Measurements from ENCODE around the gene DDR1. TPM values are rescaled to one million over a fixed set of nuclear protein-coding genes. Genes with fewer than 3 reads are reported as not detected.

DDR1 gene
- total and polyA plus RNA-seq, 4 experiments from 2014 or later = 1.4 to 13.1 (median 6.6) TPM

DNA sequence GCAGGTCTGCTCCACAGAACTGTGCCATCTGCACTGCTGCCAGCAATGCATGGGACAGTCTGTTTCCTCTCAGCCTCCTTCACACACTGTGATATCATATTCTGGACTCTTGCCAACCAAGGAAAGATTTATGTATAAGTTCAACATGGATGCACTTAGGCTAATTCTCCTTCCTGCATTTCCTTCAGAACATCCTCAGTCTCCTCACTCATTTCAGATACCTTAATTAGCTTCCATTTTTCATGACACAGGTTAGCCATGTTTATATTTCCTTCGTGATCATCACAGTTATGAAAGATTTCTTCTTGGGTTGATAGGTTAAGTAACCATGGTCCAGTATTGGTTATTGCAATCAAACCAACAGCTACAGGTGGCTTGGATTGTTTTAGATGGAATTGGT is 46.4 kb upstream of the DDR1 start:
- Mint-ChIP-seq H3K4me3 (no peak overlapping the region), H3K27ac (no peak overlapping the region), H3K36me3 (no peaks in the 10 kb centered on the region), H3K4me1 (peaks cover 18 to 30% (median 21%) of the 10 kb centered on the region in 4 donors), H3K27me3 (no peaks in the 10 kb centered on the region), H3K9me3 (peaks cover 0 to 1% (median 0%) of the 10 kb centered on the region in 8 donors)
- no peaks in the 10 kb centered on the region for H3K9me3 ChIP-seq (ENCODE audit: control insufficient read depth in 1 of 2, low read length in 2 of 2)
- H3K4me1 ChIP-seq (ENCODE audit: insufficient read depth, low read length) = peaks cover 30% of the 10 kb centered on the region
- DNase-seq = no peak
- ChIA-PET POLR2A (ENCODE audit: partially characterized antibody) (no interaction called here), CTCF (ENCODE audit: partially characterized antibody) (interaction anchor here (1.0 kb wide), 1 partner anchor 40 kb away, joined by 3 read pairs; no protein-coding TSS in a partner anchor)
- intact Hi-C loops (cut with micrococcal nuclease) = no loop called here
- H3K27ac ChIP-seq (ENCODE audit: low read depth, low read length) = no peak overlapping the region
- no peaks in the 10 kb centered on the region for H3K27me3 ChIP-seq (ENCODE audit: insufficient read depth, low read length)
- no peak overlapping the region for H3K4me3 ChIP-seq (ENCODE audit: low read length in 2 of 2)
- no peaks in the 10 kb centered on the region for H3K36me3 ChIP-seq (ENCODE audit: insufficient read depth, low read length)

DNA sequence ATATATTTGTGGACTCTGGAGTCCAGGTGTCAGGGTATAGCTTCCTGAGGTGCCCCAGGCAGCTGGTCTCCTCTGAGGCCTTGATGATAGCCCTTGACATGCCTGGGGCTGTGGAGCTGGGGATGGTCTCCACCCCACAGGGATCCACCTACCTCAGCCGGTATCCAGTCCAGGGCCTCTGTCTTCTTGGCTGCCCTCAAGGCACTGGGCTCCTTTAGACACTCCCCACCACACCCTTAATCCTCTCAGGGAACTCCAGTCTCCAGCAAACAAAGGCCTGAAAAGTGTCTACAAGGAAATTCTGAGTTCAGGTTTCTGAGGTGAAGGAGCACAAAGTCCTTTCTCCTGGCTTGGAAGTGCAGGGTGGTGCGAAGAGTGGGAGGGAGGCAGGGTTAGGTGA is 44.6 kb upstream of the DDR1 start:
- H3K27me3 ChIP-seq (ENCODE audit: insufficient read depth, low read length) = no peaks in the 10 kb centered on the region
- Mint-ChIP-seq H3K27me3 (peaks cover 2 to 3% of the 10 kb centered on the region in 2 donors), H3K9me3 (peaks cover 0 to 1% (median 0%) of the 10 kb centered on the region in 8 donors), H3K4me1 (peaks cover 13 to 27% (median 20%) of the 10 kb centered on the region in 4 donors), H3K36me3 (no peaks in the 10 kb centered on the region), H3K4me3 (no peak overlapping the region), H3K27ac (peak overlapping the region in 1 of 7 donors; percentile 53)
- DNase-seq = no peak
- no peak overlapping the region for H3K27ac ChIP-seq (ENCODE audit: low read depth, low read length)
- H3K9me3 ChIP-seq (ENCODE audit: control insufficient read depth in 1 of 2, low read length in 2 of 2) = no peaks in the 10 kb centered on the region
- H3K4me1 ChIP-seq (ENCODE audit: insufficient read depth, low read length) = peaks cover 35% of the 10 kb centered on the region
- no peaks in the 10 kb centered on the region for H3K36me3 ChIP-seq (ENCODE audit: insufficient read depth, low read length)
- intact Hi-C loops (cut with micrococcal nuclease) = no loop called here
- ChIA-PET CTCF (ENCODE audit: partially characterized antibody) (interaction anchor here (1.2 to 1.9 kb wide), 2 partner anchors 11 to 240 kb away, joined by 4 to 8 read pairs; no protein-coding TSS in a partner anchor), POLR2A (ENCODE audit: partially characterized antibody) (interaction anchor here (0.7 to 1.3 kb wide), 2 partner anchors 9 to 93 kb away, joined by 4 read pairs; no protein-coding TSS in a partner anchor)
- no peak overlapping the region for H3K4me3 ChIP-seq (ENCODE audit: low read length in 2 of 2)

DNA sequence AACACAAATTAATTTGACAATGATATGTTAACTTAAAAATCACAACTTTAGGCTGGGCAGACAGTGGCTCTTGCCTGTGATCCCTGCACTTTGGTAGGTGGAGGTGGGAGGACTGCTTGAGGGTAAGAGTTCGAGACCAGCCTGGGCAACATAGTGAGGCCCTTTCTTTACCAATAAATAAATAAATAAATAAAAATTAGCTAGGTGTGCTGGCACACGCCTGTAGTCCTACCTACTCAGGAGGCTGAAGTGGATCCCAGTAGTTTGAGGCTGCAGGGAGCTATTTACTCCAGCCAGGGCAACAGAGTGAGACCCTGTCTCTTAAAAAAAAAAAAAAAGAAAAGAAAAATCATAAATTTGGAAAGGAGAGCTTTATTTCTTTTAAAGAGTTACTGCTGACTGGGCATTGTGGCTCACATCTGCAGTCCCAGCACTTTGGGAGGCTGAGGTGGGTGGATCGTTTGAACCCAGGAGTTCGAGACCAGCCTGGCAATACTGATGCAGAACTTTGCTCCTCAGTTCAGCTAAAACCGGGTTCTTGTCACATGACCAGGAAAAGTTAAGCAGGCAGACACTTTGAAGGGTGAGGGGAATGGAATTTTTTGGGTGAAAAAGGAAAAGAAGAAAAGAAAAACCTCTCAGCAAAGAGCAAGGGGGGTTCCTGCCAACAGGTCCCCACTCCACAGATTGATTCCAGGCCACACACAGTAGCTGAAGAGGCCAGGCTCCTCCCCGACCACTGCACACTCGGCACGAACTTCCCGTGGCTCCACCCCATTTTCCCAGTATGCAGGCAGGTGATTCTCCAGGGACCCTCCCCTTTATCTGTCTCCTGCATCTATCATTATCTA is 44.0 kb upstream of the DDR1 start:
- no peak overlapping the region for H3K27ac ChIP-seq (ENCODE audit: low read depth, low read length)
- Mint-ChIP-seq H3K27me3 (peaks cover 2 to 4% of the 10 kb centered on the region in 2 donors), H3K4me3 (no peak overlapping the region), H3K27ac (peak overlapping the region in 1 of 7 donors; percentile 53), H3K9me3 (peaks cover 0 to 1% (median 0%) of the 10 kb centered on the region in 8 donors), H3K4me1 (peaks cover 7 to 20% (median 15%) of the 10 kb centered on the region in 4 donors), H3K36me3 (no peaks in the 10 kb centered on the region)
- no peaks in the 10 kb centered on the region for H3K9me3 ChIP-seq (ENCODE audit: control insufficient read depth in 1 of 2, low read length in 2 of 2)
- H3K36me3 ChIP-seq (ENCODE audit: insufficient read depth, low read length) = no peaks in the 10 kb centered on the region
- intact Hi-C loops (cut with micrococcal nuclease) = no loop called here
- H3K4me3 ChIP-seq (ENCODE audit: low read length in 2 of 2) = no peak overlapping the region
- H3K4me1 ChIP-seq (ENCODE audit: insufficient read depth, low read length) = peaks cover 28% of the 10 kb centered on the region
- no peak for DNase-seq
- H3K27me3 ChIP-seq (ENCODE audit: insufficient read depth, low read length) = no peaks in the 10 kb centered on the region
- POLR2A ChIA-PET (ENCODE audit: partially characterized antibody) = interaction anchor here (0.6 to 1.3 kb wide), 4 partner anchors 10 to 255 kb away, joined by 3 to 4 read pairs (median 4); no protein-coding TSS in a partner anchor
- CTCF ChIA-PET (ENCODE audit: partially characterized antibody) = interaction anchor here (1.2 to 1.9 kb wide), 2 partner anchors 11 to 240 kb away, joined by 4 to 8 read pairs; no protein-coding TSS in a partner anchor

DNA sequence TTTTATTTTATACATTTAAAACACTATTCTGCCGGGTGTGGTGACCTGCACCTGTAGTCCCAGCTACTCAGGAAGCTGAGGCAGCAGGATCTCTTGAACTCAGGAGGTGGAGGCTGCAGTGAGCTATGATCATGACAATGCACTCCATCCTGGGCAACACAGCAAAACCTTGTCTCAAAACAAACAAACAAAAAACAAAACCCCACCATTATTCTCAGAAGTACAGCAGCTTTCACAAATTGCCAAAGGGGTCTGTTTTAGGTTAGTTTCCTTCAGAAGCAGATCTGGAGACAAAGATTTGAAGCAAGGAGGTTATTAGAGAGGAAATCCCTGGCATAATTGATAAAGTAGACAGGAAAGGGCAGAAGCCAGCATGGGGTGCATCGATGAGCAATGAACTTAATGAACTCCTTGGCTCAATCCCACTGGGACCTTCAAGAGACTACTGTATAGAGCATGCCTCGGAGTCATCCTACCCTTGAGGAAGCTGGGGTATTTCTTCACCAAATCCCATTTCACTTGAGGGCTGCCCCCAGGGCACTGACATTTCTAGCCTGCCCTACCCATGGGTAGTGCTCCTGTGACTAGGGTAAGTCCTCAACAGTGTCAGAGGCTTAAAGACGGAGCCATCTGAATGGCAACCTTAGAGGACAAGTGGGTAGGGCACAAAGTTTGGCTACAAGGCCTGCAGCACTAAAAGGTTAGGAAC is 43.2 kb upstream of the DDR1 start:
- ChIA-PET CTCF (ENCODE audit: partially characterized antibody) (interaction anchor here (1.2 to 1.9 kb wide), 2 partner anchors 12 to 19 kb away, joined by 3 to 8 read pairs; no protein-coding TSS in a partner anchor), POLR2A (ENCODE audit: partially characterized antibody) (interaction anchor here (0.6 to 1.3 kb wide), 2 partner anchors 11 to 254 kb away, joined by 3 to 4 read pairs; no protein-coding TSS in a partner anchor)
- peaks cover 25% of the 10 kb centered on the region for H3K4me1 ChIP-seq (ENCODE audit: insufficient read depth, low read length)
- no peak overlapping the region for H3K27ac ChIP-seq (ENCODE audit: low read depth, low read length)
- DNase-seq = no peak
- peaks cover 0 to 1% (median 0%) of the 10 kb centered on the region in 8 donors for H3K9me3 Mint-ChIP-seq
- H3K4me3 Mint-ChIP-seq = no peak overlapping the region
- no peaks in the 10 kb centered on the region for H3K36me3 Mint-ChIP-seq
- H3K27me3 ChIP-seq (ENCODE audit: insufficient read depth, low read length) = no peaks in the 10 kb centered on the region
- H3K4me1 Mint-ChIP-seq = peaks cover 5 to 18% (median 14%) of the 10 kb centered on the region in 4 donors
- H3K36me3 ChIP-seq (ENCODE audit: insufficient read depth, low read length) = no peaks in the 10 kb centered on the region
- H3K27me3 Mint-ChIP-seq = peaks cover 2 to 4% of the 10 kb centered on the region in 2 donors
- H3K27ac Mint-ChIP-seq = peak overlapping the region in 2 of 7 donors; percentile 29 to 43
- no peaks in the 10 kb centered on the region for H3K9me3 ChIP-seq (ENCODE audit: control insufficient read depth in 1 of 2, low read length in 2 of 2)
- intact Hi-C loops (cut with micrococcal nuclease) = no loop called here
- no peak overlapping the region for H3K4me3 ChIP-seq (ENCODE audit: low read length in 2 of 2)

DNA sequence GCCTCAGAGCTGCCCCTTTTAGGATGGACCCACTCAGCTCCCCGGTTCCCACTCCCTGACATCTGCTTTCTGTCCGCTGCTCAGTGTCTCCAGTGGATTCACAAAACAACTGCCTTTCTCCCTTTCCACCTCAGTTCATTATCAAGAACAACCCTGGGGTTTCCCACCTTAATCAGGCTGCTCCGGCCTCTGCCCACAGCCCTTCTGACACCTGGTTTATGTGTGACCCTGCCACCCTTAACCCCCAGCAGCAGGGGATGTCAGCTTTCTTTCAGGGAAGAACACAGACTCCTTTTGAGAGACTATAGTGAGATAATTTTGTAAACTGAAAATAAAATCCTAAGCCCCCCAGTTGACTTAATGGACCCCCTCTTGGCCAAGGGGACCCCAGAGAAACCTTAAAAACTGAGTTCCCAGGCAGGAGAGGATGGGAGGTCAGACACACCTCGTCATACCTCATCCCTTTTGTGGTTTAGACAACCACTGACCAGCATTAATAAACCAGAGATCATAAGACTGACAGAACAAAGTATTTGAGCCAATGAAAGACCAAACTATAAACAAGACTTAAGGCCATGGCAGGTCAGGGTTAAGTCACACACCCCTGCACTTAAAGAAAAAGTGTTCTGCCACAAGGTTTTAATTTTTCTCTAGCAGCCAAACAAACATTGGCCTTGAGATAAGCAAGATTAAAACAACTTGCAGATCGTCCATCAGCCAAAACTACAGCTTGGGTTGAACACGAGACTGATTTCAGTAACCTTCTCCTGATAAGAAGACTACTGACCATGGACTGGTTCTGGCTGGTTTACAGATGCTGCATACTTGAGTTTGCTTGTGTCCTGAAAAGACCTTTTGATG is 42.4 kb upstream of the DDR1 start:
- H3K27ac ChIP-seq (ENCODE audit: low read depth, low read length) = no peak overlapping the region
- no peaks in the 10 kb centered on the region for H3K36me3 Mint-ChIP-seq
- peaks cover 0 to 1% (median 0%) of the 10 kb centered on the region in 8 donors for H3K9me3 Mint-ChIP-seq
- peaks cover 25% of the 10 kb centered on the region for H3K4me1 ChIP-seq (ENCODE audit: insufficient read depth, low read length)
- intact Hi-C loops (cut with micrococcal nuclease) = no loop called here
- H3K9me3 ChIP-seq (ENCODE audit: control insufficient read depth in 1 of 2, low read length in 2 of 2) = no peaks in the 10 kb centered on the region
- H3K4me3 ChIP-seq (ENCODE audit: low read length in 2 of 2) = no peak overlapping the region
- H3K27me3 ChIP-seq (ENCODE audit: insufficient read depth, low read length) = no peaks in the 10 kb centered on the region
- H3K27me3 Mint-ChIP-seq = peaks cover 2 to 4% of the 10 kb centered on the region in 2 donors
- peaks cover 5 to 18% (median 14%) of the 10 kb centered on the region in 4 donors for H3K4me1 Mint-ChIP-seq
- POLR2A ChIA-PET (ENCODE audit: partially characterized antibody) = interaction anchor here (0.6 kb wide), 1 partner anchor 20 kb away, joined by 4 read pairs; no protein-coding TSS in a partner anchor
- H3K4me3 Mint-ChIP-seq = no peak overlapping the region
- no peak for DNase-seq
- CTCF ChIA-PET (ENCODE audit: partially characterized antibody) = interaction anchor here (1.2 to 1.9 kb wide), 2 partner anchors 13 to 19 kb away, joined by 3 to 8 read pairs; no protein-coding TSS in a partner anchor
- H3K36me3 ChIP-seq (ENCODE audit: insufficient read depth, low read length) = no peaks in the 10 kb centered on the region
- H3K27ac Mint-ChIP-seq = peak overlapping the region in 3 of 7 donors; percentile 29 to 74 (median 57)

DNA sequence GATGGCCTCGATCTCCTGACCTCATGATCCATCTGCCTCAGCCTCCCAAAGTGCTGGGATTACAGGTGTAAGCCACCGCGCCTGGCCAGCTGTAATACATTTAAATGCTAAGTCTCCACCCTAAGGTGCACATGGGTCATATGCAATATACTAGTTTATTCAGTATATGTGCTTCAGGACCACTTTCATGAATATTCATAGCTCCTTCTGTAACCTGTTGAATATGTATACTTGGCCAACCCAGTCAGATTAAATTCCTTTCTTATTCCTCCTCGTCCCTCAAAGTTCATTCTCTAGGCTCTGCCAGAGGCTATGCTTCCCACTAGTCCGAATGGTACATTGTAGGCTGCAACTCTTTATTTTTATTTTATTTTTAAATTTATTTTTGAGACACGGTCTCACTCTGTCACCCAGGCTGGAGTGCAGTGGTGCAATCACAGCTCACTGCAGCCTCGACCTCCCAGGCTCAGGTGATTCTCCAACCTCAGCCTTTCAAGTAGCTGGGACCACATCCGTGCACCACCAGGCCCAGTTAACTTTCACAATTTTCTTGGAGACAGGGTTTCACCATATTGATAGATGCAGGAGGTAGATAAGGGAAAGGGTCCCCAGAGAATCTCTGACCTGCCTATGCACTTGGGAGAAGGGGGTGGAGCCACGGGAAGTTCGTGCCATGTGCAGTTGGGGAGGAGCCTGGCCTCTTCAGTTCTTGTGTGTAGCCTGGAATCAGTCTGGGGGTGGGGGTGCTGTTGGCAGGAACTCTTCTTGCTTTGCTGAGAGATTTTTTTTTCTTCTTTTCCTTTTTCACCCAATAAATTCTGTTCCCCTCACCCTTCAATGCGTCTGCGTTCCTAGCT is 41.3 kb upstream of the DDR1 start:
- peak overlapping the region in 3 of 8 donors; percentile 36 to 57 (median 41) for H3K4me3 Mint-ChIP-seq
- Histone ChIP-seq H3K27ac (ENCODE audit: low read depth, low read length) (no peak overlapping the region), H3K36me3 (ENCODE audit: insufficient read depth, low read length) (no peaks in the 10 kb centered on the region), H3K27me3 (ENCODE audit: insufficient read depth, low read length) (no peaks in the 10 kb centered on the region), H3K4me3 (ENCODE audit: low read length in 2 of 2) (no peak overlapping the region), H3K4me1 (ENCODE audit: insufficient read depth, low read length) (peaks cover 25% of the 10 kb centered on the region), H3K9me3 (ENCODE audit: control insufficient read depth in 1 of 2, low read length in 2 of 2) (no peaks in the 10 kb centered on the region)
- no peaks in the 10 kb centered on the region for H3K36me3 Mint-ChIP-seq
- peaks cover 2 to 5% of the 10 kb centered on the region in 2 donors for H3K27me3 Mint-ChIP-seq
- no peak for DNase-seq
- ChIA-PET CTCF (ENCODE audit: partially characterized antibody) (interaction anchor here (1.2 to 1.4 kb wide), 2 partner anchors 15 to 25 kb away, joined by 3 read pairs; no protein-coding TSS in a partner anchor), POLR2A (ENCODE audit: partially characterized antibody) (interaction anchor here (0.6 to 1.6 kb wide), 3 partner anchors 12 to 21 kb away, joined by 4 to 8 read pairs (median 4); no protein-coding TSS in a partner anchor)
- H3K9me3 Mint-ChIP-seq = peaks cover 0 to under 1% (median 0%) of the 10 kb centered on the region in 8 donors
- intact Hi-C loops (cut with micrococcal nuclease) = no loop called here
- H3K27ac Mint-ChIP-seq = peak overlapping the region in 1 of 7 donors; percentile 11
- H3K4me1 Mint-ChIP-seq = peaks cover 5 to 18% (median 13%) of the 10 kb centered on the region in 4 donors
